Cortex of kidney (tissue), 1 donor: ENCODE data around the gene TRIP4.
"Not testable (repeated sequence)": the region's sequence is repeated elsewhere in the genome, so short reads cannot be mapped to it uniquely, and the experiment has no call there.

Source experiments
- DNase-seq: peaks from one replicate; lab custom pipeline; 2025; lab: John Stamatoyannopoulos, UW

The TRIP4 gene

GRCh38 chr15:64490598-64491259 is 103.1 kb downstream of the TRIP4 start:
- DNase-seq, result no peak

- no peak for DNase-seq
Observed at GRCh38 chr15:64493641-64494040, 106.0 kb downstream of the TRIP4 start.

- not testable (repeated sequence) for DNase-seq
Observed at GRCh38 chr15:64495968-64496367, 108.3 kb downstream of the TRIP4 start.

- DNase-seq, result no peak
Observed at GRCh38 chr15:64500695-64501395, 113.2 kb downstream of the TRIP4 start.

- no peak for DNase-seq
Observed at GRCh38 chr15:64501396-64501715, 113.7 kb downstream of the TRIP4 start.

GRCh38 chr15:64502151-64502550 is 114.5 kb downstream of the TRIP4 start:
- no peak for DNase-seq

GRCh38 chr15:64502551-64502950 is 114.9 kb downstream of the TRIP4 start:
- DNase-seq, result no peak

GRCh38 chr15:64503197-64503596 is 115.6 kb downstream of the TRIP4 start:
- DNase-seq, result no peak

GRCh38 chr15:64503640-64504039 is 116.0 kb downstream of the TRIP4 start:
- DNase-seq, result no peak
